BLaER1 treated with 17β-estradiol and CSF1 and Interleukin-3, amounts not matched to agents 10 nM and 100 nM (cell line): ENCODE data around the gene IRF6.
"Not testable (repeated sequence)": the region's sequence is repeated elsewhere in the genome, so short reads cannot be mapped to it uniquely, and the experiment has no call there.

ENCODE experiments used
- H3K27ac ChIP-seq, 11 experiments: shearing (Covaris generic); formaldehyde crosslinking; 2 replicates each; pipeline ENCODE4 v1.8.1; 2022
- H3K27me3 ChIP-seq, 11 experiments: shearing (Covaris generic); formaldehyde crosslinking; 2 replicates each; pipeline ENCODE4 v1.8.1; 2022
- H3K36me3 ChIP-seq, 11 experiments: shearing (Covaris generic); formaldehyde crosslinking; 2 replicates each; pipeline ENCODE4 v1.8.1; 2022
- H3K4me1 ChIP-seq, 10 experiments: shearing (Covaris generic); formaldehyde crosslinking; 2 replicates each; pipeline ENCODE4 v1.8.1; 2022
- H3K4me2 ChIP-seq, 11 experiments: shearing (Covaris generic); formaldehyde crosslinking; 2 replicates each; pipeline ENCODE4 v1.8.1; 2022
- H3K4me3 ChIP-seq, 10 experiments: shearing (Covaris generic); formaldehyde crosslinking; 2 replicates each; pipeline ENCODE4 v1.8.1; 2022
- H3K9ac ChIP-seq, 11 experiments: shearing (Covaris generic); formaldehyde crosslinking; 2 replicates each; pipeline ENCODE4 v1.8.1; 2022
- H3K9me3 ChIP-seq, 11 experiments: shearing (Covaris generic); formaldehyde crosslinking; replicated peaks in 1 of 11; 2 replicates each; pipeline ENCODE4 v1.8.1; 2022
- H4K20me1 ChIP-seq, 11 experiments: shearing (Covaris generic); formaldehyde crosslinking; 2 replicates each; pipeline ENCODE4 v1.8.1; 2022
- Cebpa-rat ChIP-seq, 11 experiments: shearing (Covaris generic); IDR thresholded peaks; 2 replicates each; pipeline ENCODE4 v1.8.1; 2022

The IRF6 gene

GRCh38 chr1:209802780-209803152 is 3.2 kb downstream of the IRF6 start:
- Histone ChIP-seq H3K36me3 (no peaks in the 10 kb centered on the region), H3K27me3 (no peaks in the 10 kb centered on the region), H3K4me1 (peaks cover 0 to 26% (median 0%) of the 10 kb centered on the region in 10 experiments; a peak in 8 of 20 replicates), H4K20me1 (no peaks in the 10 kb centered on the region), H3K27ac (no peak overlapping the region), H3K9me3 (peaks cover 0 to 8% (median 6%) of the 10 kb centered on the region in 11 experiments; a peak in 8 of 22 replicates), H3K4me2 (no peak overlapping the region), H3K9ac (no peak overlapping the region), H3K4me3 (no peak overlapping the region)
- no peak for TF ChIP-seq Cebpa-rat (IDR thresholded peaks at IDR 0.05)

GRCh38 chr1:209802117-209802779 is 3.7 kb downstream of the IRF6 start:
- H4K20me1 ChIP-seq: no peaks in the 10 kb centered on the region
- TF ChIP-seq Cebpa-rat (IDR thresholded peaks at IDR 0.05): no peak
- no peaks in the 10 kb centered on the region for H3K27me3 ChIP-seq
- H3K27ac ChIP-seq: no peak overlapping the region
- no peak overlapping the region for H3K4me3 ChIP-seq
- no peaks in the 10 kb centered on the region for H3K36me3 ChIP-seq
- no peak overlapping the region for H3K4me2 ChIP-seq
- H3K4me1 ChIP-seq: peaks cover 0 to 26% (median 0%) of the 10 kb centered on the region in 10 experiments; a peak in 8 of 20 replicates
- no peak overlapping the region for H3K9ac ChIP-seq
- peaks cover 0 to 8% (median 6%) of the 10 kb centered on the region in 11 experiments; a peak in 8 of 22 replicates for H3K9me3 ChIP-seq

- Histone ChIP-seq H3K4me2 (no peak overlapping the region), H3K4me1 (peaks cover 0 to 15% (median 0%) of the 10 kb centered on the region in 10 experiments; a peak in 8 of 20 replicates), H3K27me3 (no peaks in the 10 kb centered on the region), H3K4me3 (no peak overlapping the region), H3K36me3 (no peaks in the 10 kb centered on the region), H4K20me1 (no peaks in the 10 kb centered on the region), H3K27ac (no peak overlapping the region), H3K9ac (no peak overlapping the region), H3K9me3 (peaks cover 0 to 8% (median 5%) of the 10 kb centered on the region in 11 experiments; a peak in 8 of 22 replicates)
- TF ChIP-seq Cebpa-rat (IDR thresholded peaks at IDR 0.05): no peak
Measured at GRCh38 chr1:209800984-209801834, 4.7 kb downstream of the IRF6 start.

GRCh38 chr1:209797978-209798639 is 7.8 kb downstream of the IRF6 start:
- H4K20me1 ChIP-seq: no peaks in the 10 kb centered on the region
- H3K4me2 ChIP-seq: peak overlapping the region in 2 of 11 experiments; percentile 27 to 46; a peak in 2 of 22 replicates
- peaks cover 0 to 3% (median 0%) of the 10 kb centered on the region in 11 experiments; a peak in 1 of 22 replicates for H3K9me3 ChIP-seq

GRCh38 chr1:209793711-209794110 is 12.2 kb downstream of the IRF6 start:
- not testable (repeated sequence) for H4K20me1 ChIP-seq, H3K9ac ChIP-seq, H3K27ac ChIP-seq, H3K36me3 ChIP-seq, H3K27me3 ChIP-seq, H3K4me2 ChIP-seq, H3K4me3 ChIP-seq, H3K9me3 ChIP-seq
- H3K4me1 ChIP-seq: peaks cover 0 to 11% (median 0%) of the 10 kb centered on the region in 10 experiments; a peak in 8 of 20 replicates

More at GRCh38 chr1:209797978-209798639, 7.8 kb downstream of the IRF6 start:
- H3K9ac ChIP-seq: no peak overlapping the region
- no peaks in the 10 kb centered on the region for H3K27me3 ChIP-seq
- H3K27ac ChIP-seq: no peak overlapping the region
- TF ChIP-seq Cebpa-rat (IDR thresholded peaks at IDR 0.05): no peak
- no peak overlapping the region for H3K4me3 ChIP-seq
- peaks cover 0 to 11% (median 0%) of the 10 kb centered on the region in 10 experiments; a peak in 8 of 20 replicates for H3K4me1 ChIP-seq
- no peaks in the 10 kb centered on the region for H3K36me3 ChIP-seq

GRCh38 chr1:209791920-209792319 is 14.0 kb downstream of the IRF6 start:
- no peaks in the 10 kb centered on the region for H4K20me1 ChIP-seq
- no peaks in the 10 kb centered on the region for H3K36me3 ChIP-seq
- no peak overlapping the region for H3K27ac ChIP-seq
- H3K27me3 ChIP-seq: no peaks in the 10 kb centered on the region
- no peak for TF ChIP-seq Cebpa-rat (IDR thresholded peaks at IDR 0.05)
- no peak overlapping the region for H3K9ac ChIP-seq
- H3K4me3 ChIP-seq: no peak overlapping the region
- H3K4me1 ChIP-seq: no peaks in the 10 kb centered on the region
- H3K9me3 ChIP-seq: peaks cover 0 to 3% (median 0%) of the 10 kb centered on the region in 11 experiments; a peak in 1 of 22 replicates
- H3K4me2 ChIP-seq: no peak overlapping the region

- TF ChIP-seq Cebpa-rat (IDR thresholded peaks at IDR 0.05): no peak
- H3K36me3 ChIP-seq: no peaks in the 10 kb centered on the region
Measured at GRCh38 chr1:209790286-209791193, 15.4 kb downstream of the IRF6 start.

GRCh38 chr1:209789245-209789644 is 16.7 kb downstream of the IRF6 start:
- no peak overlapping the region for H3K27ac ChIP-seq
- no peaks in the 10 kb centered on the region for H3K36me3 ChIP-seq
- H3K9ac ChIP-seq: no peak overlapping the region
- H3K4me3 ChIP-seq: no peak overlapping the region
- H3K4me2 ChIP-seq: no peak overlapping the region
- H3K4me1 ChIP-seq: peaks cover 0 to 9% (median 6%) of the 10 kb centered on the region in 10 experiments; a peak in 14 of 20 replicates
- H4K20me1 ChIP-seq: no peaks in the 10 kb centered on the region
- no peaks in the 10 kb centered on the region for H3K27me3 ChIP-seq
- peaks cover 0 to 12% (median 0%) of the 10 kb centered on the region in 11 experiments; a peak in 4 of 22 replicates for H3K9me3 ChIP-seq
- no peak for TF ChIP-seq Cebpa-rat (IDR thresholded peaks at IDR 0.05)

More at GRCh38 chr1:209790286-209791193, 15.4 kb downstream of the IRF6 start:
- H3K4me1 ChIP-seq: no peaks in the 10 kb centered on the region; a peak in 1 of 20 replicates
- peaks cover 0 to 4% (median 0%) of the 10 kb centered on the region in 11 experiments; a peak in 3 of 22 replicates for H3K9me3 ChIP-seq
- no peak overlapping the region for H3K4me2 ChIP-seq
- H4K20me1 ChIP-seq: no peaks in the 10 kb centered on the region
- H3K27ac ChIP-seq: no peak overlapping the region
- no peak overlapping the region for H3K4me3 ChIP-seq
- H3K9ac ChIP-seq: no peak overlapping the region
- no peaks in the 10 kb centered on the region for H3K27me3 ChIP-seq
